IPS-18a (cell line): Measurements from ENCODE around the gene DSCAML1.

Experiments
- H3K27ac ChIP-seq: one replicate; pipeline ENCODE4 v1.5.1; 2013; ENCODE audit warnings: low read length
- H3K27me3 ChIP-seq: one replicate; pipeline ENCODE4 v1.6.1; 2013; ENCODE audit warnings: mild to moderate bottlenecking, low read length; ENCODE audit not compliant: control insufficient read depth, insufficient read depth
- H3K36me3 ChIP-seq: one replicate; pipeline ENCODE4 v1.6.1; 2013; ENCODE audit warnings: low read depth, low read length; ENCODE audit not compliant: control insufficient read depth
- H3K4me1 ChIP-seq: one replicate; pipeline ENCODE4 v1.6.1; 2013; ENCODE audit warnings: low read depth, low read length; ENCODE audit not compliant: control insufficient read depth
- H3K4me3 ChIP-seq: one replicate; pipeline ENCODE4 v1.5.1; 2013; ENCODE audit warnings: low read length
- H3K9ac ChIP-seq: one replicate; pipeline ENCODE4 v1.6.1; 2013; ENCODE audit warnings: mild to moderate bottlenecking, low read length, moderate library complexity
- H3K9me3 ChIP-seq: one replicate; pipeline ENCODE4 v1.6.1; 2013; ENCODE audit warnings: low read depth, low read length; ENCODE audit not compliant: control insufficient read depth

Gene DSCAML1

GRCh38 chr11:117837070-117837776 is 40.2 kb upstream of the DSCAML1 start:
- H3K36me3 ChIP-seq = peaks cover 2% of the 10 kb centered on the region
- H3K4me3 ChIP-seq = no peak overlapping the region
- H3K27me3 ChIP-seq = no peaks in the 10 kb centered on the region
- no peak overlapping the region for H3K27ac ChIP-seq
- no peaks in the 10 kb centered on the region for H3K9me3 ChIP-seq
- no peaks in the 10 kb centered on the region for H3K4me1 ChIP-seq
- H3K9ac ChIP-seq = no peak overlapping the region

- no peak overlapping the region for H3K4me3 ChIP-seq
- H3K4me1 ChIP-seq = no peaks in the 10 kb centered on the region
- no peak overlapping the region for H3K9ac ChIP-seq
- H3K27ac ChIP-seq = no peak overlapping the region
- no peaks in the 10 kb centered on the region for H3K27me3 ChIP-seq
- peaks cover 2% of the 10 kb centered on the region for H3K36me3 ChIP-seq
- no peaks in the 10 kb centered on the region for H3K9me3 ChIP-seq
Observed at GRCh38 chr11:117836077-117836960, 39.3 kb upstream of the DSCAML1 start.

GRCh38 chr11:117835576-117835975 is 38.6 kb upstream of the DSCAML1 start:
- Histone ChIP-seq H3K27ac (no peak overlapping the region), H3K4me3 (no peak overlapping the region), H3K4me1 (no peaks in the 10 kb centered on the region), H3K36me3 (peaks cover 2% of the 10 kb centered on the region), H3K9ac (no peak overlapping the region), H3K27me3 (no peaks in the 10 kb centered on the region), H3K9me3 (no peaks in the 10 kb centered on the region)

- Histone ChIP-seq H3K27me3 (no peaks in the 10 kb centered on the region), H3K9me3 (no peaks in the 10 kb centered on the region), H3K36me3 (peaks cover 2% of the 10 kb centered on the region), H3K9ac (no peak overlapping the region), H3K27ac (no peak overlapping the region), H3K4me3 (no peak overlapping the region), H3K4me1 (no peaks in the 10 kb centered on the region)
Observed at GRCh38 chr11:117834838-117835443, 37.9 kb upstream of the DSCAML1 start.

- no peaks in the 10 kb centered on the region for H3K36me3 ChIP-seq
- no peaks in the 10 kb centered on the region for H3K4me1 ChIP-seq
- no peaks in the 10 kb centered on the region for H3K9me3 ChIP-seq
- no peak overlapping the region for H3K9ac ChIP-seq
- no peak overlapping the region for H3K27ac ChIP-seq
- H3K4me3 ChIP-seq = no peak overlapping the region
- no peaks in the 10 kb centered on the region for H3K27me3 ChIP-seq
Observed at GRCh38 chr11:117834068-117834810, 37.2 kb upstream of the DSCAML1 start.

GRCh38 chr11:117833401-117833891 is 36.4 kb upstream of the DSCAML1 start:
- no peaks in the 10 kb centered on the region for H3K36me3 ChIP-seq
- no peak overlapping the region for H3K9ac ChIP-seq
- H3K4me3 ChIP-seq = no peak overlapping the region
- H3K27ac ChIP-seq = no peak overlapping the region
- no peaks in the 10 kb centered on the region for H3K27me3 ChIP-seq
- H3K9me3 ChIP-seq = no peaks in the 10 kb centered on the region
- no peaks in the 10 kb centered on the region for H3K4me1 ChIP-seq

GRCh38 chr11:117832511-117832910 is 35.5 kb upstream of the DSCAML1 start:
- Histone ChIP-seq H3K27ac (no peak overlapping the region), H3K36me3 (no peaks in the 10 kb centered on the region), H3K9me3 (no peaks in the 10 kb centered on the region), H3K9ac (no peak overlapping the region), H3K4me3 (no peak overlapping the region), H3K27me3 (no peaks in the 10 kb centered on the region), H3K4me1 (no peaks in the 10 kb centered on the region)

- no peak overlapping the region for H3K9ac ChIP-seq
Observed at GRCh38 chr11:117831661-117832415, 34.8 kb upstream of the DSCAML1 start.

GRCh38 chr11:117830674-117831351 is 33.8 kb upstream of the DSCAML1 start:
- H3K9ac ChIP-seq = no peak overlapping the region
- H3K4me1 ChIP-seq = no peaks in the 10 kb centered on the region

More at GRCh38 chr11:117831661-117832415, 34.8 kb upstream of the DSCAML1 start:
- no peak overlapping the region for H3K4me3 ChIP-seq
- H3K27ac ChIP-seq = no peak overlapping the region
- no peaks in the 10 kb centered on the region for H3K36me3 ChIP-seq
- H3K27me3 ChIP-seq = no peaks in the 10 kb centered on the region
- no peaks in the 10 kb centered on the region for H3K4me1 ChIP-seq
- no peaks in the 10 kb centered on the region for H3K9me3 ChIP-seq

GRCh38 chr11:117830072-117830471 is 33.1 kb upstream of the DSCAML1 start:
- H3K27ac ChIP-seq = no peak overlapping the region
- H3K9me3 ChIP-seq = no peaks in the 10 kb centered on the region
- no peaks in the 10 kb centered on the region for H3K36me3 ChIP-seq
- no peak overlapping the region for H3K9ac ChIP-seq
- no peak overlapping the region for H3K4me3 ChIP-seq
- H3K27me3 ChIP-seq = no peaks in the 10 kb centered on the region
- H3K4me1 ChIP-seq = no peaks in the 10 kb centered on the region

More at GRCh38 chr11:117830674-117831351, 33.8 kb upstream of the DSCAML1 start:
- H3K9me3 ChIP-seq = no peaks in the 10 kb centered on the region
- no peaks in the 10 kb centered on the region for H3K27me3 ChIP-seq
- no peak overlapping the region for H3K27ac ChIP-seq
- no peaks in the 10 kb centered on the region for H3K36me3 ChIP-seq
- H3K4me3 ChIP-seq = no peak overlapping the region
